SU-DHL-6 (cell line): ENCODE results near the gene ARHGAP45.
"Not testable (repeated sequence)": the region's sequence is repeated elsewhere in the genome, so short reads cannot be mapped to it uniquely, and the experiment has no call there.

Experiments
- H2AFZ ChIP-seq: fragments of 200-600 bp; sonication (generic); 2 replicates; pipeline ENCODE4 v1.6.1; 2014; ENCODE audit warnings: low read depth, mild to moderate bottlenecking, moderate library complexity, mixed read lengths, antibody characterized with exemption, low read length; ENCODE audit not compliant: severe bottlenecking
- H3F3A ChIP-seq: fragments of 200-600 bp; shearing (Covaris generic); 2 replicates; pipeline ENCODE4 v1.6.0; 2016; ENCODE audit warnings: antibody characterized with exemption, mild to moderate bottlenecking; ENCODE audit not compliant: insufficient read depth
- H3K27ac ChIP-seq: fragments of 200-600 bp; sonication (generic); 2 replicates; pipeline ENCODE4 v1.5.1; 2016; ENCODE audit warnings: low read depth, mild to moderate bottlenecking, low read length, moderate library complexity, mixed read lengths
- H3K27me3 ChIP-seq: fragments of 200-600 bp; sonication (generic), shearing (Covaris generic); 2 replicates; pipeline ENCODE4 v1.6.0; 2014; ENCODE audit warnings: mild to moderate bottlenecking, low read length
- H3K36me3 ChIP-seq: fragments of 200-600 bp; sonication (generic); 2 replicates; pipeline ENCODE4 v1.6.1; 2014; ENCODE audit warnings: mild to moderate bottlenecking, low read length, mixed read lengths
- H3K4me2 ChIP-seq: fragments of 300-600, 200-600 bp; shearing (Covaris generic), sonication (generic); 2 replicates; pipeline ENCODE4 v1.6.0; 2014; ENCODE audit warnings: low read length, low read depth, mild to moderate bottlenecking; ENCODE audit not compliant: poor library complexity, severe bottlenecking
- H3K4me3 ChIP-seq: fragments of 200-600 bp; sonication (generic); 2 replicates; pipeline ENCODE4 v1.5.1; 2014; ENCODE audit warnings: antibody characterized with exemption, low read length, mild to moderate bottlenecking, mixed read lengths; ENCODE audit not compliant: insufficient read depth, poor library complexity, severe bottlenecking
- H3K79me2 ChIP-seq: fragments of 200-600 bp; sonication (generic); 2 replicates; pipeline ENCODE4 v1.6.1; 2014; ENCODE audit warnings: mild to moderate bottlenecking, low read length, moderate library complexity; ENCODE audit not compliant: insufficient read depth
- H3K9ac ChIP-seq: fragments of 200-600 bp; sonication (generic); 2 replicates; pipeline ENCODE4 v1.7.0; 2014; ENCODE audit warnings: mild to moderate bottlenecking, low read length
- H3K9me2 ChIP-seq: fragments of 200-600 bp; sonication (generic); replicated peaks from 2 replicates; pipeline ENCODE4 v1.6.1; 2014; ENCODE audit warnings: low read length; ENCODE audit not compliant: insufficient read depth
- H3K9me3 ChIP-seq: fragments of 200-600 bp; sonication (generic); 2 replicates; pipeline ENCODE4 v1.6.1; 2014; ENCODE audit warnings: low read length, mixed read lengths; ENCODE audit not compliant: insufficient read depth
- H4K20me1 ChIP-seq: fragments of 200-600 bp; sonication (generic); 2 replicates; pipeline ENCODE4 v1.6.1; 2014; ENCODE audit warnings: low read depth, mild to moderate bottlenecking, antibody characterized with exemption, low read length, moderate library complexity, mixed read lengths
- CTCF ChIP-seq: fragments of 200-600 bp; sonication (generic); IDR thresholded peaks from one replicate; pipeline ENCODE4 v1.5.1; 2017; ENCODE audit warnings: antibody characterized with exemption, mild to moderate bottlenecking, low read length, moderate library complexity; ENCODE audit not compliant: insufficient read depth, poor library complexity, severe bottlenecking
- EZH2phosphoT487 ChIP-seq: fragments of 200-600 bp; sonication (generic), shearing (Covaris generic); conservative IDR thresholded peaks from 2 replicates; pipeline ENCODE4 v1.6.1; 2018; ENCODE audit warnings: mild to moderate bottlenecking, antibody characterized with exemption, low read length, moderate library complexity, mixed read lengths

The ARHGAP45 gene

DNA sequence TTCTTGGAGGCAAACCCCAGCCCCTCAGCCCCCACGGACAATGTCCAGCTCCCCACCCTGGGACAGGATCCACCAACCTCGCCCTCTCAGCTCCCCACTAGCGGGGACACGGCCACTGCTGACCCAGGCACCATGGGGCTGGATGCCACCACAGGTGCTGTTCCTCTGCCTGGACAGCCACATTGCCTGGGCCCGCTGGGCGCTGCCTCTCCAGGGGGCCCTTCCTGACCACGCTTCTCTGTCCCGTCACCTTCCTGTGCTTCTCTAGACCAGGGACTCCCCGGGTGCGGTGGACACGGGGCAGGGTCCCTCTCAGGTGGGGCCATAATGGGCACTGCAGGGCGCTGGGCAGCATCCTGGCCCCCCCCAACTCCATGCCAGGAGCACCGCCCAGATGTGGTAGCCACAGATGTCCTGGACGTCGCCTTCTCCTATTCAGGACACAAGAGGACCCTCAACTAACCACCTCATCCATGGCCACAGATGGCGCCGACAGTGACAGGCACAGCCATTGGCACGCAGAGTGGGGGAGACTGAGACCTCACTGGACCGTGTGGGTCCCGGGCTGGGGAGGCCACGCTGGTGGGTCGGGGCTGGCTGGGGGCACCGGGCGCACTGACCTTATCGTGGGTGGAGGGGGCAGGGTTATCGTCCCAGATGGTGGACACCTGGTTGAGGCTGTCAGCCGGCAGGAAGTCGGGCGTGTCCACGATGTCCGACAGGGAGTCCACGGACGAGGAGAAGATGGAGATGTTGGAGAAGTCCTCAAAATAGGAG lies 60.2 kb downstream of the ARHGAP45 start:
- Histone ChIP-seq H3K9me3 (no peaks in the 10 kb centered on the region), H4K20me1 (no peaks in the 10 kb centered on the region), H3K27me3 (no peaks in the 10 kb centered on the region), H3K27ac (no peak overlapping the region), H3K36me3 (no peaks in the 10 kb centered on the region), H3K9ac (no peak overlapping the region), H3K79me2 (no peaks in the 10 kb centered on the region), H3F3A (no peaks in the 10 kb centered on the region), H3K4me2 (no peak overlapping the region), H2AFZ (no peak overlapping the region), H3K9me2 (no peaks in the 10 kb centered on the region), H3K4me3 (no peak overlapping the region)
- TF ChIP-seq EZH2phosphoT487 (no peak), CTCF (no peak)

DNA sequence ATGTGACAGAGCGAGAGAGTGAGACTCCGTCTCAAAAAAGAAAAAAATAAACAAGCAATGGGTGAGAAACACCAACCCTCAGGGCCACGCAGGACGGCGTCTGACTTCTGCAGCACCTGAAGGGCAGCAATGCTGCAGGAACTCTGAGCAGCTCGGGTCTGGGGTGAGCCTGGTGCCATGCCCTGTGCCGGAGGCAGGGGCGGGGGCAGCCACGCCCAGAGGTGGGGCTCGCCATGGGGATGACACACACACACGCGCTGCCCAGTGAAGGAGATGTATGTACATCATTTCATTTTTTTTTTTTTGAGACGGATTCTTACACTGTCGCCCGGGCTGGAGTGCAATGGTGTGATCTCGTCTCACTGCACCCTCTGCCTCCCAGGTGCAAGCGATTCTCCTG lies 61.1 kb downstream of the ARHGAP45 start:
- H4K20me1 ChIP-seq = no peaks in the 10 kb centered on the region
- H3K9me2 ChIP-seq = no peaks in the 10 kb centered on the region
- TF ChIP-seq EZH2phosphoT487 (no peak), CTCF (no peak)
- H3K9me3 ChIP-seq = no peaks in the 10 kb centered on the region
- H3K36me3 ChIP-seq = no peaks in the 10 kb centered on the region
- H3K4me3 ChIP-seq = no peak overlapping the region
- no peak overlapping the region for H3K27ac ChIP-seq
- H3K9ac ChIP-seq = no peak overlapping the region
- H2AFZ ChIP-seq = no peak overlapping the region
- no peaks in the 10 kb centered on the region for H3K79me2 ChIP-seq
- no peaks in the 10 kb centered on the region for H3F3A ChIP-seq
- no peak overlapping the region for H3K4me2 ChIP-seq
- H3K27me3 ChIP-seq = no peaks in the 10 kb centered on the region

DNA sequence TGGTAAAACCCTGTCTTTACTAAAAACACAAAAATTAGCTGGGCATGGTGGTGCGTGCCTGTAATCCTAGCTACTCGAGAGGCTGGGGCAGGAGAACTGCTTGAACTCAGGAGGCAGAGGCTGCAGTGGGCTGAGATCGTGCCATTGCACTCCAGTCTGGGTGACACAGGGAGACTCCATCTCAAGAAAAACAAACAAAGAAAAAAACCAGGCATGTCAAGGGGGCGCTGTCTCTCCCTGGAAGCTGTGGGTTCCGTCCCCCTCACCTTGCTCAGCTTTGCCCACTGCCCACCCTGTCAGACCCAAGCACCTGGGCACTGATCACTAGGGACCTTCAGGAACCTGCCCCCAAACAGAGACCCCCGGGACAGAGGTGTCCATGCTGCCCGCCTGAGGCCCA lies 62.1 kb downstream of the ARHGAP45 start:
- H3K27me3 ChIP-seq, H3K9ac ChIP-seq, H3F3A ChIP-seq, H3K36me3 ChIP-seq, H4K20me1 ChIP-seq, H3K79me2 ChIP-seq, H2AFZ ChIP-seq, H3K4me3 ChIP-seq, H3K27ac ChIP-seq, H3K9me2 ChIP-seq, H3K4me2 ChIP-seq, H3K9me3 ChIP-seq: not testable (repeated sequence)

GRCh38 chr19:1129535-1129934 lies 62.6 kb downstream of the ARHGAP45 start:
- H3K9ac ChIP-seq = no peak overlapping the region
- H3K4me3 ChIP-seq = no peak overlapping the region
- no peak overlapping the region for H3K4me2 ChIP-seq
- TF ChIP-seq EZH2phosphoT487 = no peak
- TF ChIP-seq CTCF = no peak
- no peaks in the 10 kb centered on the region for H3K27me3 ChIP-seq
- no peaks in the 10 kb centered on the region for H3K9me3 ChIP-seq
- H3K79me2 ChIP-seq = no peaks in the 10 kb centered on the region
- H3K27ac ChIP-seq = no peak overlapping the region
- no peaks in the 10 kb centered on the region for H4K20me1 ChIP-seq
- H3F3A ChIP-seq = no peaks in the 10 kb centered on the region
- no peaks in the 10 kb centered on the region for H3K9me2 ChIP-seq
- H2AFZ ChIP-seq = no peak overlapping the region
- no peaks in the 10 kb centered on the region for H3K36me3 ChIP-seq
